ENCODE results near the gene EPHA4.
A peak's percentile ranks its signal among the peaks of the same experiment; 100 is the strongest.

The EPHA4 gene

GRCh38 chr2:221502270-221503010 lies 69.7 kb downstream of the EPHA4 start:
- DNase-seq, result no peak

GRCh38 chr2:221501883-221502269 lies 70.2 kb downstream of the EPHA4 start:
- no peak for DNase-seq

- no peak for DNase-seq
These were observed 70.8 kb downstream of the EPHA4 start for GRCh38 chr2:221501210-221501882.

- DNase-seq, result no peak
These were observed 71.4 kb downstream of the EPHA4 start for GRCh38 chr2:221500501-221501209.

- DNase-seq, result no peak
These were observed 76.4 kb downstream of the EPHA4 start for GRCh38 chr2:221495731-221496130.

- DNase-seq, result no peak
These were observed 77.5 kb downstream of the EPHA4 start for GRCh38 chr2:221494556-221494955.

- DNase-seq, result no peak
These were observed 78.7 kb downstream of the EPHA4 start for GRCh38 chr2:221493391-221493790.

- DNase-seq, result no peak
These were observed 79.5 kb downstream of the EPHA4 start for GRCh38 chr2:221492636-221493035.

GRCh38 chr2:221490506-221491060 lies 81.5 kb downstream of the EPHA4 start:
- DNase-seq, result no peak

- no peak for DNase-seq
These were observed 83.8 kb downstream of the EPHA4 start for GRCh38 chr2:221488136-221488807.

- no peak for DNase-seq
These were observed 86.0 kb downstream of the EPHA4 start for GRCh38 chr2:221486106-221486505.

- no peak for DNase-seq
These were observed 86.6 kb downstream of the EPHA4 start for GRCh38 chr2:221485503-221485870.

- DNase-seq, result no peak
These were observed 87.2 kb downstream of the EPHA4 start for GRCh38 chr2:221484761-221485502.

- DNase-seq, result no peak
These were observed 89.2 kb downstream of the EPHA4 start for GRCh38 chr2:221482666-221483455.

- no peak for DNase-seq
These were observed 91.3 kb downstream of the EPHA4 start for GRCh38 chr2:221480821-221481220.

- DNase-seq, result peak; percentile 50
These were observed 91.9 kb downstream of the EPHA4 start for GRCh38 chr2:221480163-221480562.

GRCh38 chr2:221478485-221478863 lies 93.6 kb downstream of the EPHA4 start:
- no peak for DNase-seq

- DNase-seq, result no peak
These were observed 94.2 kb downstream of the EPHA4 start for GRCh38 chr2:221477714-221478484.

GRCh38 chr2:221476195-221476594 lies 95.9 kb downstream of the EPHA4 start:
- no peak for DNase-seq

GRCh38 chr2:221473451-221473850 lies 98.7 kb downstream of the EPHA4 start:
- DNase-seq, result no peak

- DNase-seq, result no peak
These were observed 103.8 kb downstream of the EPHA4 start for GRCh38 chr2:221468317-221468716.
